Measurements from ENCODE around the gene SMIM23.

The SMIM23 gene

GRCh38 chr5:171813813-171814490, 28.3 kb downstream of the SMIM23 start:
- no peak for DNase-seq (ENCODE audit: low read depth, low spot score)

- DNase-seq (ENCODE audit: low read depth, low spot score) = no peak
These were observed 31.0 kb downstream of the SMIM23 start for GRCh38 chr5:171816666-171817065.

DNA sequence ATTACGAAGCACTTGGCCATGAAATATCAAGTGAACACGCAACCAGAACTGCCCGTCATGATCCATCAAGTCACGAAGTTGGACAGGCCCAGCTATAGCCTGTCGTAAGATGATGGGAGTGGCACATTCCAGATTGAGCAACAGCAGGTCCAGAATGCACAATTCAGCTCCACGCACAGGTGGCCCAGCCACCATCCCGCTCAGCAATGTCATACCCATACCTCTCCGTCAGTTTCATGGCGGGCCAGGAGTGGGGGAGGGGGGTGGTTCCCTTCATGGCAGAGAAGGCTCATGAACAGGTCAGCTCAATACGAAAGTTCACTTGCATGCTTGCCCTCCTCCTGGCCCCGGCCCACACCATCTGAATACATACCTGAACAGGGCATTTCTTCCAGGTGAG, 34.9 kb downstream of the SMIM23 start:
- DNase-seq (ENCODE audit: low read depth, low spot score) = no peak

- DNase-seq (ENCODE audit: low read depth, low spot score) = no peak
These were observed 35.7 kb downstream of the SMIM23 start for GRCh38 chr5:171821286-171821685.

- DNase-seq (ENCODE audit: low read depth, low spot score) = no peak
These were observed 37.7 kb downstream of the SMIM23 start for GRCh38 chr5:171823269-171823668.

DNA sequence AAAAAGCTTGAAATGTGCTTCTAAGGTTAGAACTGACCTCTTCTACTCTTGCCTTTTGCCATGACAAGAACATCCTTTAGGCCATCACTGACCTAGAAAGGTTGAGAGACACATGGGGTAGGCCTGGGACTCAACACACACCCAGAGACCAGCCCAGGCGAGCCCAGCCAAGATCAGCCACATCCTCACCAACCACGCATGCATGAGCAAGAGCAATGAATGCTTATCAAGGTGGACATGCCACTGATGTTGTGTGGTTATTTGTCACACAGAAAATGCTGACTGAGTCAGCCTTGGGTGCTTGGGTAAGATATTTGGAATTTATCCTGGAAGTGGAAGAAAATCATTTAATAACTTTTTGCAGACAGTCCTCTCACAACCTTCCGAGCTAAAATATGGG, 39.4 kb downstream of the SMIM23 start:
- DNase-seq (ENCODE audit: low read depth, low spot score) = no peak

GRCh38 chr5:171826132-171826531, 40.5 kb downstream of the SMIM23 start:
- DNase-seq (ENCODE audit: low read depth, low spot score) = no peak

- no peak for DNase-seq (ENCODE audit: low read depth, low spot score)
These were observed 41.5 kb downstream of the SMIM23 start for GRCh38 chr5:171827162-171827561.

DNA sequence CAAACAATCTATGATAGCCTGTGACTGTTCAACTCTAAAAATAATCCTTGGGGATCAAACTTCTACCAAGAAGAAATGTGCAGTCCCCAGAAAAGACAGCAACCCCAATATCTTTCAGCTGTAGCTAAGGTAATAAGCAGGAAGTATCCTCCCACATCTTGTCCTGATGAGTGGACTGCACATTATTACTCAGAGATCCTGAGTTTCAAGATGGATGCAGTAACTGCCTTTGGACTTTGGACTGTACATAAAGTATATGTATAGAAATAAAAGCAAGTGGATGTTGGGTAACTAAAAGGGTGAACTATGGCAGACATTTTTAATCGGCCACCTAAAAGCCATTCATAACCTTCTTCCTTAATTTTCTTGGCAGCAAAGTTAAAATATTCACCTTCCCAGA, 45.1 kb downstream of the SMIM23 start:
- no peak for DNase-seq (ENCODE audit: low read depth, low spot score)

- no peak for DNase-seq (ENCODE audit: low read depth, low spot score)
These were observed 47.2 kb downstream of the SMIM23 start for GRCh38 chr5:171832775-171833174.

- DNase-seq (ENCODE audit: low read depth, low spot score) = no peak
These were observed 48.8 kb downstream of the SMIM23 start for GRCh38 chr5:171834461-171834860.

DNA sequence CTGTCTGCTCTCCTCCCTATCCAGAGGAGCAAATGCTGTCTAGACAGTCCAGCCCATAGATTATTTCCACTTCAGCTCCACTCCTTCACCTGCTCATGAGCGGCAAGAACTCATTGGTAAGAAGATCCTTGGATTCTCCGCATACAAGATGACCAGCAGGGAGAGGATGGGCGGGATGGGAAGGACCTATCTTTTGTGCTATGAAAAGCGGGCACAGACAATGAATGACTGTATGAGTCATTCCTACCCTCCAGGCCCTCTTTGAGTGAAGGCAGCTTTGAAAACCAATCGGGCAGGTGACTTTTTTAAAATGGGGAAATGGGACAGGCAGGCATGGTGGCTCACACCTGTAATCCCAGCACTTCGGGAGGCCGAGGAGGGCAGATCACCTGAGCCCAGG, 49.4 kb downstream of the SMIM23 start:
- DNase-seq (ENCODE audit: low read depth, low spot score) = no peak

DNA sequence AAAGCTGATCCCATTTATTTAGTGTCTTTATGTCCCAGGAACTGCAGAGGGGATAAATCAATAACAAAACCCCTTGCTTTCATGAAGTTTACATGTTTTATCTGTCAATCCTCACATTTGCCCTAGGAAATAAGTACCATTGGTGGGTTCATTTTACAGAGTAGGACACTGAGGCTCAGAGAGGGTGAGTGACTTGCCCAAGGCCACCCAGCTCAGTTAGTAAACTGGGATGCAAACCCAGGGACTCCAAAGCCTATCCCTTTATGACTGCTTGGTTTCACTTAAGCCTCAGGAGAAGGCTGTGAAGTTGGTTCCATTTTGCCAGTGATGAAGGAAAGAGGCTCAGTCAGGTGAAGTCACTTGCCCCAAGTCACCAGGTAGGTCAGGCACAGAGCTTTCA, 51.9 kb downstream of the SMIM23 start:
- no peak for DNase-seq (ENCODE audit: low read depth, low spot score)

GRCh38 chr5:171838066-171838465, 52.4 kb downstream of the SMIM23 start:
- DNase-seq (ENCODE audit: low read depth, low spot score) = no peak

DNA sequence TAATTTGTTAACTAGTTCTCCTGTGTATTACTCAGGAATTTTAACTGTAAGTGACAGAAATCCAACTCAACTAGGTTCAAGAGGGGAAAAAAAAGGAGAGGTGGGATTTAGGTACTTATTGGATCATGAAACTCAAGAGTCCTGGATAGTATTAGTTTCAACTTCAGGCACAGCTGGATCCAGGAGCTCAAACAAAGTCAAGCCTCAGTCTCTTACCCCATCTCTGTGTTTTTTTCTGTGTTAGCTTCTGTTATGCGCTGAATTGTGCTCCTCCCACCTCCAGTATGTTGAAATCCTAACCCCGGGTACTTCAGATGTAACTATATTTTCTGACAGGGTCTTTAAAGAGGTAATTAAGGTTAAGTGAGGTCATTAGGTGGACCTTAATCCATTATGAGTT, 53.5 kb downstream of the SMIM23 start:
- DNase-seq (ENCODE audit: low read depth, low spot score) = no peak

DNA sequence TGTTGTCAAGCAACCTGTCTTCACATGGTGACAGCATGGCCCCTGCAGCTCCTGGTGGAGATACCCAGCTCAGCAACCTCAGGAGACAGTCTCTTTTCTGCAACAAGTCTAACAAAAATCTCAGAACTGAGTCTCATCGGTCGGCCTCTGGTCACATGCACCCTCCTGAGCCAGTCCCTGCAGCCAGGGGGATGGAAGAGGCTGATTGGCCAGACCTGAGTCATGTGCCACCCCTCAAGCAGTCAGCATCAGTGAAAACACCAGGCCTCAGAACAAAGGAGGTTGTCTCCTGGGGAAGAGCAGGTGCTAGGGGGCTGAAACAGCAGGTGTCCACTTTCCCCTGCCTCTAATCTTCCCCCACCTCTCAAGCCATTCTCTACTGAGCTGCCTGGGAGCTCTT, 54.4 kb downstream of the SMIM23 start:
- DNase-seq (ENCODE audit: low read depth, low spot score) = no peak

All from smooth muscle cell of the brain vasculature (primary cell).